HG03439 (cell line): Measurements from ENCODE around the gene MGAT4A.

Experiments used
- ATAC-seq: cut with Tn5 transposase; IDR thresholded peaks from one replicate; pipeline ENCODE4 v1.9.1; 2021; ENCODE audit warnings: mild to moderate bottlenecking, moderate library complexity; ENCODE audit not compliant: unreplicated experiment

The MGAT4A gene

DNA sequence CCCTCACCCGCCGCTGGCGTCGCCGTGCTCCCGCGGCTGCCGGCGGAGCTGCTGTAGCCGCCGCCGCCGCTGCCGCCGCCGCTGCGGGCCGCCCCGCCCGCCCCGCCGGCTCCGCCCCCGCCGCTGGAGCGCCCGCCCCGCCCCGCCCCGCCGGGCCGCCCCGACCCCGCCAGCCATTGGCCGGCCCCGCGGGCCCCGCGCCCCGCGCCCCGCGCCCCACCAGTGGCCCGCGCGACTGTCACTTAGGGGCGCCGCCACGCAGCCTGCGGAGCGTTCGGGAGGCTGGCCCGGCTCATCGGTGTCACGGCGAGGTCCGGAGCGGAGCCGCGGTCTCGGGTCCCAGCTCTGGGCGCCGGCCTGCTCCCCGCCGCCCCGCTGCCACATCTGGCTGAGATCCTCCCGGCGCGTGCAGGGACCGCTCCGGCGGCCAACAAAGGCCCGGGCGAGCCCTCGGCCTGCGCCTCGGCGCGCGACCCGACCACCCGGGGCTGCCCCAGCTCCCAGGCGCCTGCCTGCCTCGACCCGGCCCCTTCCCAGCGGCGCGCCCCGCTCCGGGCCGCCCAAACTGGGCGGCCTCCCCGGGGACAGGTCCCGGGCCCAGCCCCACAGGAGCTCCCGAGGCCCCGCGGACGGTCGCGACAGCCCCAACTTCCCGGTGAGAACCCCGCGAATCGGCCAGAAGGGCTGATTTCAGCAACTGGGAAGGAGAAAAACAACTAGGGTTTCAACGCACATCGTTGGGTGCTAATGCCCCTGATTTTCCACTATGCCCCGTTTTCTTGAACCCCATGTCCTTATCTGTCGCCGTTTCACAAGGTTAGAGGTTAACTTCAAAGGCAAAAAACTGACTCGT, at the start of gene MGAT4A:
Gene MGAT4A (minus strand): TSS at position 92 of the 853 bp plus-strand sequence. CDS start 4,800 bp downstream, outside the sequence.
- ATAC-seq: peak; percentile 71

DNA sequence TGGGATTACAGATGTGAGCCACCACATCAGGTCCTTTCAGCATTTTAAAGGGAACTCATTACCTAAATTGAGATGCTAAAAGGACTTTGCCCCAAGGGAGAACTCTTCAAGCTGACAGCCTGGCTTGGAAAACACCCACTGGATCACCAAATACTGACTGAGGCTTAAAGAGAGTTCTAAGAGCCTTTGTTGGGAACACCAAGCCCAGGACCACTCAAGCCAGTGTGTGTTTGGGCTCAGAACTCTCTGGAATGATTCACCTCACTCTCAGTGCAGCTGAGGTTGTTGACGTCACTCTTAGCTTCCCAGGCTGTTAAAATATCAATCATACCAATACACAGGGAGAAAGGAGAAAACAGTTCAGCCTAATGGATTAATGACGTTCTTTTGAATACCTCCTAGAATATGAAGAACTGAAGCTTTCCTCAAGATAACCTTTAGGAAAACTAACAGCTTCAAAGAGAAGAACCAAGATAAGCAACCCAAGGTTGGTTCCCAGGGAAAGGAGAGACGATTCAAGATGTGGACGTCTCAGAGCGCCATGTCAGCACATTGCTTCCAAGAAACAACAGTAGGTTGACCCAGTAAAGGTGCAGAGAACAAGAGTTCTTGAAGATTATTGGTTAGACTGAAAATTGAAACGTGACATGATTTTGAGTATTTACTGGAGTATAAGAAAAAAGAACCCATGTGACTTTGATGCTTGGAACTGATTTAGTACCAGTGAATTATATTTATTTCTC, 48.0 kb upstream of the MGAT4A start:
- ATAC-seq: no peak

DNA sequence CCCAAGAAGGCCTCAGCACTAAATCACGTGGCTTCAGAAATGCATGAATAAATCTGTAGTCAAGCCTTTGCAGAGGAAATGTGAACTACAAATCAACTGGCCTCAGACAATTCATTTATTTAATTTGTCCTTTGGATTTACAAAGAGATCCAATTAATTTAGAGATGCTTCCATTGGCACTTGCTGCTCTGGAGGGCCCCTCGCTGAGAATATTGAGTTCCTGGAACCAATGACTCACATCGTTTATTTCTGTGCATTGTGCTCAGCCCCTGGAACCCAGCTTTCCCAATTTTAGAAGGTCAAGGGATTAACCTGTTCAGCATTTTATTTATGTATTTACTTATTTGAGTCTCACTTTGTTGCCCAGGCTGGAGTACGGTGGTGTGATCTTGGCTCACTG, 47.2 kb upstream of the MGAT4A start:
- no peak for ATAC-seq

GRCh38 chr2:98777710-98778109, 46.8 kb upstream of the MGAT4A start:
- ATAC-seq: no peak

- no peak for ATAC-seq
Observed at GRCh38 chr2:98777076-98777475, 46.1 kb upstream of the MGAT4A start.

DNA sequence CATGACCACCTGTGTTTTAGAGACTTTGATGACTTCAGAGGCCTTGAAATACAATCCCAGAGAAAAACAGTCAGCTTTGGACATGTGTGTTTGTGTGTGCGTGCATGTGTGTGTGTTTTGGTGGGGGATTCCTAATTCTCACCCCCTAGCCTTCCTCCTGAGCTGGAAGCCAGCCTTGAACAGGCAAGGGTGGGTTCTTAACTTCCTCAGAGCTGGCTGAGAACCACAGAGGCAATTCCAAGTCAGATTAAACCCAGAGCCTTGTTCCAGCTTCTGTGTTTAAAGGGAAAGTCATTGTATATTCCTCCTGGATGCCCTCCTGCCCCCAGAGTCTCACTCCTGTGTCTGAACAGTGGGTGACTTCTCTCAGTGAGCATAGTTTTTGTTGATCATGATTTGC, 45.2 kb upstream of the MGAT4A start:
- no peak for ATAC-seq

DNA sequence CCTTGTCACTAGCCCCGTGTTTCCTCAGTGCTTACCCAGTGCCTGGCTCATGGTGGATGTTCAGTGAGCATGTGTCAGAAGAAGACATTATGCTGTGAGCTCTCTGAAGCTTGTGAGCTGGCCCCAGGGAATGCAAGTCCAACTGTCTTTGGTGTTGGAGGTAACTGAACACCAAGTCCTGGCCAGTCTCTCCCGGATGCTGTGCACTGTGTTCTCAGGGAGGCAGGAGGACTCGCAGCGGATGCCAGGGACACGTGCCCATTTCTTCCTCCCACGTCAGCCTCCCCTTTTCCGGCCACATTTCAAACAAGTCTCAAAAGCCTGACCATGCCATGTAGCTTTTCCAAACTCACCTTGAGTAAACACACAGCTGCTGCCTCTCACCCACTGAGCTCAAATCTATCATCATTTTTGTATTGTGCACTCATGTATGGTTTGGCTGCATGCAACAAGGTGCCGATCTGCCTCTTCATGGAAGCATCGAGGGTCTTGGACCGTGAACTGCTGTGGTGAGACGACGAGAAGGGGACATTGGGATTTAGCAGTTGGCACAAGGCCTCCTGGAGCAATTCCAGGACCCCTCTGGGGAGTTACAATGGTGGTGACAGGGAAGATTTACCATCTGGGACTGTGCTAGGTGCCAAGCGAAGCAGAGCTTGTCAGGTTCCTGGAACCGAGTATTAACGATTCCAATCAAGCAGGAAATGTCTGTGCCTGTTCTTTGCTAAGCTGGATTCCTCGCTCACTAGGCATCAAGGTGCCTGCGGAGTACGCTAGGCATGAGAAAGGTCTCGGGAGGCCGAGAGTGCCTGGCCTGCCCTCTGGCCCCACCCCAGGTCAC, 44.4 kb upstream of the MGAT4A start:
- no peak for ATAC-seq

- no peak for ATAC-seq
Observed at GRCh38 chr2:98773907-98774306, 43.0 kb upstream of the MGAT4A start.

- ATAC-seq: no peak
Observed at GRCh38 chr2:98773169-98773568, 42.2 kb upstream of the MGAT4A start.

- ATAC-seq: no peak
Observed at GRCh38 chr2:98772536-98772935, 41.6 kb upstream of the MGAT4A start.

GRCh38 chr2:98771721-98772524, 41.0 kb upstream of the MGAT4A start:
- no peak for ATAC-seq

DNA sequence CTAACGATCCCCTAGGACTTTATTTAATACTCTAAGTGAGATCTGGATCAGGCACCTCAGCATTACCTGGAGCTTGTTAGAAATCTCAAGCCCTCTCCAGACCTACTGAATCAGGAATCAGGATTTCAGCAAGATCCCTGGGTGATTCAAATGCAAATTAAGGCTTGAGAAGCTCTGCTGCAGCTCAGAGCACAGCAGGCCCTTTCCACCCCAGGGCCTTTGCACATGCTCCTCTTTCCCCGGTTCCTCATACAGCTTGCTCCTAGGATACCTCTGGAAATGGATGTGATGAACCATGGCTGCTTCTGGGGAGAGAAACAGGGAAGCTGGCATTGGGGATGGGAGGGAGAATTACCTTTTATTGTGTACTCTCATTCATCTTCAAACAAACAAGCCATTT, 40.3 kb upstream of the MGAT4A start:
- no peak for ATAC-seq

- no peak for ATAC-seq
Observed at GRCh38 chr2:98769784-98770183, 38.9 kb upstream of the MGAT4A start.

DNA sequence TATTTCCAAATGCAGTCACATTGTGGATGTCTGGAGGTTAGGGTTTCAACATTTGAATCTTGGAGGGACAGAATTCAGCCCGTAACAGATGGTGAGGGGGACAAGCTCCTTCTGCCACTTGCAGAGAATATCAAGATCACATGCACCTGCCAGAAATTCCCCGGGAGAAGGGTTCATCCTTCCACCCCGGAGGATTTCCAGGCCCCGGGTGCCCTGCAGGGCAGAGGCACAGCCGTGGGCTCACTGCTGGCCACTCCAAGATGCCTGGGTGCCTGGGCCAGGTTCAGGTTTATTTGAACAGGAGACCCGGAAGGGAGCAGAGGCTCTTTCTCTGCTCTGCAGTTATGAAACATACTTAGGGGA, 38.2 kb upstream of the MGAT4A start:
- no peak for ATAC-seq

DNA sequence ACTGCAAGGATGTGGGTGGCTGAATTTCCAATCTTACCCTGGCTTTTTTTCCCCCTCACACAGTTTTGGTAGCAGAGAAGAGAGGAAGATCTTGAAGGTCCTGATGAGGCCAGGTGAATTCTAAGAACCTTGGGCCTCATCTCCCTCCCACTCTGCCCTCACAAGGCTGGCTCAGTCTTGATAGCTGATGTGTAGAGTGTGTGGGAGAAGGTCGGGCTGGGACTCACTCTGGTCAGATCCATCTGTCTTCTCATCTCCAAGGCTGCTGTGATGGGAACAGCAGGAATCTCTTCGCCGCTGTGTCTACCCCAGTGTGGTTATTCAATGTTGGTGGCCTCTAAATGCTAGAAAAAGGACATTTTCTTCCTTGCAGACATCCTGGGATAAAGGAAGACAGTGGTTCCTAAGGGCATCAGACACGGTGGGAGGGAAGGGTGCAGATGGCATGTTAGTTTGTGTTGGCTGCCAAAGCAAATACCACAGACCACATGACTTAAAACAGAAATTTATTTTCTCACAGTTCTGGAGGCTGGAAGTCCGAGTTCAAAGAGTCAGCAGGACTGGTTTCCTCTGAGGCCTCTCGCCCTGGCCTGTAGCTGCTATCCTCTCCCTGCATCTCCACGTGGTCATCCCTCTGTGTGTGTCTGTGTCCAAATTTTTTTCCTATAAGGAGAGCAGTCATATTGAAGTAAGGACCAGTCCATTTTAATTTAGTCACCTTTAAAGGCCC, 37.6 kb upstream of the MGAT4A start:
- no peak for ATAC-seq

DNA sequence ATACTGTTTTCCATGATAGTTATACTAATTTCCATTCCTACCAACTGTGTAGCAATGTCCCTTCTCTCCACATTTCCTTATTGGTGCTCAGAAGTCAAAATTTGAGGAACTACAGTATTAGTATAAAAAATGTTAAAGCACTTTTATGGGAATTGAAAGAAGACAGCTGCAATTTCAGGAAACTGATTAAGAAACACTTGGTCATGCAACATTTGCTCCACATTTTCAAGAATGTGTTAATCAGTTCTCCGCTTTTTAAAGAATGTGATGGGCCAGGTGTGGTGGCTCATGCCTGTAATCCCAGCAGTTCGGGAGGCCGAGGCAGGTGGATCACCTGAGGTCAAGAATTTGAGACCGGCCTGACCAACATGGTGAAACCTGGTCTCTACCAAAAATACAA, 33.6 kb upstream of the MGAT4A start:
- no peak for ATAC-seq

GRCh38 chr2:98763209-98763951, 32.4 kb upstream of the MGAT4A start:
- no peak for ATAC-seq

DNA sequence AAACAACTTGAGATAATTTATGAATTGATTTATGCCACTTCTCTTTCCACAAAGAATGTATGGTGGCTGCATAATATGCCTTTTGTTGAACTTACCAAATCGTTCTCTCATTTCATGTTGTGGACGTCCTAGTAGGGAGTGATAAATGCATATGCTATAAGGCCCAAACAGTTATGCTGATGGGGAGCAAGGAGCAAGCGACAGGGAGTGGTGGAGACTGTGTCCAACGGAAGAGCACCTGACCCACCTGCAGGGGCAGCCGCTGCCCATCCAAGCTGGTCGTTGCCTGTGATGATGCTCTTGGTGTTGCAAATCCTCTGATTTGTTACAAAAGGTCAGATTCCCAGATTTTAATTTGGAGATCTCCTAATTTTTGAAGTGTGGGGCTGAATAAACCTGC, 31.0 kb upstream of the MGAT4A start:
- no peak for ATAC-seq

- ATAC-seq: no peak
Observed at GRCh38 chr2:98761267-98761781, 30.4 kb upstream of the MGAT4A start.
